ENCODE measurements around the gene DPCD. TPM values are rescaled to one million over a fixed set of nuclear protein-coding genes. Genes with fewer than 3 reads are reported as not detected.
"Not testable (repeated sequence)": the region's sequence is repeated elsewhere in the genome, so short reads cannot be mapped to it uniquely, and the experiment has no call there.

Gene DPCD
- total RNA-seq, 1 donor from 2014 or later: 21.5 TPM

- DNase-seq (ENCODE audit: missing footprints): no peak
Observed at GRCh38 chr10:101577121-101577871, 10.8 kb upstream of the DPCD start.

GRCh38 chr10:101578192-101578591 is 9.9 kb upstream of the DPCD start:
- intact Hi-C loops (cut with DNase I): no loop called here
- DNase-seq (ENCODE audit: missing footprints): no peak
- ATAC-seq: no peak

More at GRCh38 chr10:101577121-101577871, 10.8 kb upstream of the DPCD start:
- intact Hi-C loops (cut with DNase I): no loop called here
- ATAC-seq: no peak

- intact Hi-C loops (cut with DNase I): no loop called here
- DNase-seq (ENCODE audit: missing footprints): peak; percentile 27
- no peak for ATAC-seq
Observed at GRCh38 chr10:101578803-101579515, 9.2 kb upstream of the DPCD start.

- no peak for ATAC-seq
- peak; percentile 50 for DNase-seq (ENCODE audit: missing footprints)
- intact Hi-C loops (cut with DNase I): no loop called here
Observed at GRCh38 chr10:101579516-101579870, 8.6 kb upstream of the DPCD start.

- ATAC-seq: no peak
- no peak for DNase-seq (ENCODE audit: missing footprints)
Observed at GRCh38 chr10:101580486-101581399, 7.4 kb upstream of the DPCD start.

GRCh38 chr10:101585841-101586240 is 2.3 kb upstream of the DPCD start:
- intact Hi-C loops (cut with DNase I): no loop called here
- DNase-seq (ENCODE audit: missing footprints) (peak; percentile 37), ATAC-seq (no peak)

More at GRCh38 chr10:101580486-101581399, 7.4 kb upstream of the DPCD start:
- intact Hi-C loops (cut with DNase I): no loop called here

- DNase-seq (ENCODE audit: missing footprints): no peak
Observed at GRCh38 chr10:101588879-101589278, 758 bp downstream of the DPCD start.

GRCh38 chr10:101593331-101593730 is 5.2 kb downstream of the DPCD start:
- ATAC-seq; DNase-seq (ENCODE audit: missing footprints); intact Hi-C loops (cut with DNase I): not testable (repeated sequence)

More at GRCh38 chr10:101588879-101589278, 758 bp downstream of the DPCD start:
- ATAC-seq: no peak
- intact Hi-C loops (cut with DNase I): no loop called here

- ATAC-seq: peak; percentile 57
- no peak for DNase-seq (ENCODE audit: missing footprints)
- intact Hi-C loops (cut with DNase I): no loop called here
Observed at GRCh38 chr10:101595591-101596433, 7.7 kb downstream of the DPCD start.

GRCh38 chr10:101597091-101597900 is 9.2 kb downstream of the DPCD start:
- DNase-seq (ENCODE audit: missing footprints): no peak

GRCh38 chr10:101601541-101601940 is 13.4 kb downstream of the DPCD start:
- intact Hi-C loops (cut with DNase I): loop anchor here (10.0 kb wide), 1 partner anchor 93 kb away; the partner anchor contains the start of gene FBXW4
- ATAC-seq (peak; percentile 56), DNase-seq (ENCODE audit: missing footprints) (no peak)

More at GRCh38 chr10:101597091-101597900, 9.2 kb downstream of the DPCD start:
- intact Hi-C loops (cut with DNase I): no loop called here
- ATAC-seq: no peak

- ATAC-seq (peak; percentile 80), DNase-seq (ENCODE audit: missing footprints) (peak; percentile 82)
- intact Hi-C loops (cut with DNase I): loop anchor here (1.0 to 10.0 kb wide), 2 partner anchors 92 to 177 kb away; partner anchors contain the start of gene FBXW4
Observed at GRCh38 chr10:101602761-101603398, 14.8 kb downstream of the DPCD start.

GRCh38 chr10:101607124-101607523 is 19.0 kb downstream of the DPCD start:
- ATAC-seq (no peak), DNase-seq (ENCODE audit: missing footprints) (no peak)
- intact Hi-C loops (cut with DNase I): loop anchor here (10.0 kb wide), 1 partner anchor 88 kb away; the partner anchor contains the start of gene FBXW4

GRCh38 chr10:101609481-101609880 is 21.4 kb downstream of the DPCD start:
- no peak for DNase-seq (ENCODE audit: missing footprints)
- intact Hi-C loops (cut with DNase I): loop anchor here (10.0 kb wide), 1 partner anchor 85 kb away; the partner anchor contains the start of gene FBXW4
- no peak for ATAC-seq

GRCh38 chr10:101611096-101611905 is 23.2 kb downstream of the DPCD start:
- intact Hi-C loops (cut with DNase I): no loop called here

GRCh38 chr10:101612086-101612485 is 24.0 kb downstream of the DPCD start:
- DNase-seq (ENCODE audit: missing footprints) (no peak), ATAC-seq (no peak)
- intact Hi-C loops (cut with DNase I): no loop called here

More at GRCh38 chr10:101611096-101611905, 23.2 kb downstream of the DPCD start:
- DNase-seq (ENCODE audit: missing footprints) (no peak), ATAC-seq (no peak)
